Astrocyte (in vitro differentiated cells and primary cell): ENCODE data around the gene RHOC. TPM values are rescaled to one million over a fixed set of nuclear protein-coding genes. Genes with fewer than 3 reads are reported as not detected.
A peak's percentile ranks its signal among the peaks of the same experiment; 100 is the strongest.

Experiments used
- DNase-seq: peaks from one replicate; pipeline ENCODE4 v3.0.0-alpha.2; 2010; ENCODE audit warnings: low read depth
- FAIRE-seq: peaks from 2 replicates; lab custom pipeline; 2011; peaks lifted over from hg19 to GRCh38; lab: Jason Lieb, UNC
- H2AFZ ChIP-seq: 2 replicates; pipeline ENCODE4 v1.6.0; 2012; ENCODE audit warnings: low read depth, low read length, inconsistent platforms
- H3K27ac ChIP-seq: 2 replicates; pipeline ENCODE4 v1.5.1; 2011; ENCODE audit warnings: low read depth, low read length, inconsistent platforms
- H3K27me3 ChIP-seq: 2 replicates; pipeline ENCODE4 v1.6.0; 2011; ENCODE audit warnings: low read length, inconsistent platforms; ENCODE audit not compliant: insufficient read depth
- H3K36me3 ChIP-seq: 2 replicates; pipeline ENCODE4 v1.5.1; 2011; ENCODE audit warnings: low read length, inconsistent platforms; ENCODE audit not compliant: insufficient read depth
- H3K4me1 ChIP-seq: 2 replicates; pipeline ENCODE4 v1.5.1; 2011; ENCODE audit warnings: low read length, inconsistent platforms; ENCODE audit not compliant: insufficient read depth
- H3K4me2 ChIP-seq: 2 replicates; pipeline ENCODE4 v1.6.0; 2012; ENCODE audit warnings: low read length, inconsistent platforms
- H3K4me3 ChIP-seq: 2 replicates; pipeline ENCODE4 v1.5.1; 2011; ENCODE audit warnings: low read depth, mild to moderate bottlenecking, low read length, inconsistent platforms; ENCODE audit not compliant: insufficient read depth
- H3K79me2 ChIP-seq: 2 replicates; pipeline ENCODE4 v1.6.0; 2012; ENCODE audit warnings: mild to moderate bottlenecking, low read length, inconsistent platforms; ENCODE audit not compliant: insufficient read depth
- H3K9ac ChIP-seq: 2 replicates; pipeline ENCODE4 v1.6.0; 2012; ENCODE audit warnings: mild to moderate bottlenecking, low read length, inconsistent platforms
- H3K9me3 ChIP-seq: 2 replicates; pipeline ENCODE4 v1.5.1; 2012; ENCODE audit warnings: low read depth, mild to moderate bottlenecking, low read length, inconsistent platforms; ENCODE audit not compliant: insufficient read depth
- H4K20me1 ChIP-seq: 2 replicates; pipeline ENCODE4 v1.6.0; 2012; ENCODE audit warnings: low read length, inconsistent platforms; ENCODE audit not compliant: insufficient read depth
- H3K27ac Mint-ChIP-seq: one replicate; pipeline ENCODE4 v1.8.0; 2021; ENCODE audit warnings: mild to moderate bottlenecking, mixed read lengths; ENCODE audit not compliant: unreplicated experiment
- H3K27me3 Mint-ChIP-seq: one replicate; pipeline ENCODE4 v1.8.0; 2021; ENCODE audit warnings: low read depth, mixed read lengths; ENCODE audit not compliant: unreplicated experiment
- H3K36me3 Mint-ChIP-seq: one replicate; pipeline ENCODE4 v1.8.0; 2021; ENCODE audit warnings: low read depth, mixed read lengths; ENCODE audit not compliant: unreplicated experiment
- H3K4me1 Mint-ChIP-seq: one replicate; pipeline ENCODE4 v1.8.0; 2021; ENCODE audit warnings: low read depth, mixed read lengths; ENCODE audit not compliant: unreplicated experiment
- H3K4me3 Mint-ChIP-seq: one replicate; pipeline ENCODE4 v1.8.0; 2021; ENCODE audit warnings: mild to moderate bottlenecking, moderate library complexity, mixed read lengths; ENCODE audit not compliant: unreplicated experiment
- H3K9me3 Mint-ChIP-seq: one replicate; pipeline ENCODE4 v1.8.0; 2021; ENCODE audit warnings: mild to moderate bottlenecking, mixed read lengths; ENCODE audit not compliant: unreplicated experiment
- EZH2 ChIP-seq: IDR thresholded peaks from 2 replicates; pipeline ENCODE4 v1.6.1; 2012; ENCODE audit warnings: mild to moderate bottlenecking, low read length, inconsistent platforms; ENCODE audit not compliant: insufficient read depth
- total RNA-seq: library from RNA; stranded (reverse); gene quantifications from 2 replicates; pipeline ENCODE4 v1.2.1, GENCODE V29; 2021
- TF ChIP-seq, protein P1 (sequence below): IDR thresholded peaks from 2 replicates; pipeline ENCODE4 v1.5.1; 2011; ENCODE audit warnings: low read depth, mild to moderate bottlenecking, inconsistent platforms, low read length, moderate library complexity; ENCODE audit not compliant: insufficient read depth

The RHOC gene
- total RNA-seq, 1 donor from 2014 or later = 657 TPM

- peaks cover 31% of the 10 kb centered on the region for H3K4me1 Mint-ChIP-seq
- H3K79me2 ChIP-seq = no peaks in the 10 kb centered on the region
- H3K4me1 ChIP-seq = peaks cover 23% of the 10 kb centered on the region
- FAIRE-seq = no peak
- H3K27ac Mint-ChIP-seq = peak overlapping the region; percentile 62
- no peak overlapping the region for H3K9ac ChIP-seq
- H3K4me3 Mint-ChIP-seq = no peak overlapping the region
- H3K4me2 ChIP-seq = no peak overlapping the region
- H3K36me3 Mint-ChIP-seq = peaks cover 28% of the 10 kb centered on the region
- no peaks in the 10 kb centered on the region for H3K27me3 ChIP-seq
- no peaks in the 10 kb centered on the region for H3K27me3 Mint-ChIP-seq
- no peak overlapping the region for H2AFZ ChIP-seq
- H3K27ac ChIP-seq = no peak overlapping the region
- H3K9me3 Mint-ChIP-seq = peaks cover 4% of the 10 kb centered on the region
- peaks cover 29% of the 10 kb centered on the region for H3K36me3 ChIP-seq
- no peak for DNase-seq
- H3K9me3 ChIP-seq = no peaks in the 10 kb centered on the region
- no peaks in the 10 kb centered on the region for H4K20me1 ChIP-seq
- no peak overlapping the region for H3K4me3 ChIP-seq
- TF ChIP-seq EZH2 = no peak
- TF ChIP-seq, protein P1, sequence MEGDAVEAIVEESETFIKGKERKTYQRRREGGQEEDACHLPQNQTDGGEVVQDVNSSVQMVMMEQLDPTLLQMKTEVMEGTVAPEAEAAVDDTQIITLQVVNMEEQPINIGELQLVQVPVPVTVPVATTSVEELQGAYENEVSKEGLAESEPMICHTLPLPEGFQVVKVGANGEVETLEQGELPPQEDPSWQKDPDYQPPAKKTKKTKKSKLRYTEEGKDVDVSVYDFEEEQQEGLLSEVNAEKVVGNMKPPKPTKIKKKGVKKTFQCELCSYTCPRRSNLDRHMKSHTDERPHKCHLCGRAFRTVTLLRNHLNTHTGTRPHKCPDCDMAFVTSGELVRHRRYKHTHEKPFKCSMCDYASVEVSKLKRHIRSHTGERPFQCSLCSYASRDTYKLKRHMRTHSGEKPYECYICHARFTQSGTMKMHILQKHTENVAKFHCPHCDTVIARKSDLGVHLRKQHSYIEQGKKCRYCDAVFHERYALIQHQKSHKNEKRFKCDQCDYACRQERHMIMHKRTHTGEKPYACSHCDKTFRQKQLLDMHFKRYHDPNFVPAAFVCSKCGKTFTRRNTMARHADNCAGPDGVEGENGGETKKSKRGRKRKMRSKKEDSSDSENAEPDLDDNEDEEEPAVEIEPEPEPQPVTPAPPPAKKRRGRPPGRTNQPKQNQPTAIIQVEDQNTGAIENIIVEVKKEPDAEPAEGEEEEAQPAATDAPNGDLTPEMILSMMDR = no peak
Measured at GRCh38 chr1:112696578-112697314, 10.2 kb downstream of the RHOC start.

GRCh38 chr1:112695276-112695675 is 11.7 kb downstream of the RHOC start:
- Mint-ChIP-seq H3K27me3 (no peaks in the 10 kb centered on the region), H3K27ac (no peak overlapping the region), H3K4me3 (no peak overlapping the region), H3K9me3 (peaks cover 4% of the 10 kb centered on the region), H3K36me3 (peaks cover 30% of the 10 kb centered on the region), H3K4me1 (peaks cover 18% of the 10 kb centered on the region)
- Histone ChIP-seq H4K20me1 (no peaks in the 10 kb centered on the region), H3K27ac (no peak overlapping the region), H3K79me2 (no peaks in the 10 kb centered on the region), H3K9ac (no peak overlapping the region), H2AFZ (no peak overlapping the region), H3K27me3 (no peaks in the 10 kb centered on the region), H3K4me2 (no peak overlapping the region), H3K4me1 (peaks cover 9% of the 10 kb centered on the region), H3K4me3 (no peak overlapping the region), H3K9me3 (no peaks in the 10 kb centered on the region), H3K36me3 (peaks cover 29% of the 10 kb centered on the region)
- TF ChIP-seq, protein P1 = no peak
- no peak for TF ChIP-seq EZH2
- DNase-seq (no peak), FAIRE-seq (no peak)

GRCh38 chr1:112694363-112694929 is 12.5 kb downstream of the RHOC start:
- Mint-ChIP-seq H3K27me3 (no peaks in the 10 kb centered on the region), H3K27ac (peak overlapping the region; percentile 18), H3K4me1 (peaks cover 10% of the 10 kb centered on the region), H3K4me3 (no peak overlapping the region), H3K36me3 (peaks cover 32% of the 10 kb centered on the region), H3K9me3 (peaks cover 4% of the 10 kb centered on the region)
- no peaks in the 10 kb centered on the region for H4K20me1 ChIP-seq
- H3K4me2 ChIP-seq = no peak overlapping the region
- H3K27me3 ChIP-seq = no peaks in the 10 kb centered on the region
- H3K79me2 ChIP-seq = no peaks in the 10 kb centered on the region
- H3K4me1 ChIP-seq = peaks cover under 1% of the 10 kb centered on the region
- DNase-seq (no peak), FAIRE-seq (no peak)
- no peak overlapping the region for H3K27ac ChIP-seq
- no peak overlapping the region for H3K9ac ChIP-seq
- no peak for TF ChIP-seq EZH2
- TF ChIP-seq, protein P1 = no peak
- no peaks in the 10 kb centered on the region for H3K9me3 ChIP-seq
- peaks cover 27% of the 10 kb centered on the region for H3K36me3 ChIP-seq
- no peak overlapping the region for H3K4me3 ChIP-seq
- H2AFZ ChIP-seq = no peak overlapping the region
